Left ventricle myocardium inferior (tissue), 1 donor: Measurements from ENCODE around the gene ZNF22. TPM values are rescaled to one million over a fixed set of nuclear protein-coding genes. Genes with fewer than 3 reads are reported as not detected.

Experiments used
- DNase-seq: peaks from one replicate; pipeline ENCODE4 v3.0.0-alpha.2; 2020
- H3K27ac ChIP-seq: fragments of 200-600 bp; replicated peaks from 2 replicates; pipeline ENCODE4 v1.8.0; 2021
- H3K27me3 ChIP-seq: fragments of 200-600 bp; 2 replicates; pipeline ENCODE4 v1.8.0; 2021; ENCODE audit warnings: low read depth
- H3K36me3 ChIP-seq: fragments of 200-600 bp; 2 replicates; pipeline ENCODE4 v1.8.0; 2021
- H3K4me1 ChIP-seq: fragments of 200-600 bp; 2 replicates; pipeline ENCODE4 v1.8.0; 2021
- H3K4me3 ChIP-seq: fragments of 200-600 bp; 2 replicates; pipeline ENCODE4 v1.8.0; 2021; ENCODE audit warnings: mild to moderate bottlenecking, moderate library complexity
- H3K9me3 ChIP-seq: fragments of 200-600 bp; replicated peaks from 2 replicates; pipeline ENCODE4 v1.8.0; 2021
- CTCF ChIP-seq: fragments of 200-600 bp; IDR thresholded peaks from 2 replicates; pipeline ENCODE4 v1.8.0; 2021; ENCODE audit warnings: antibody characterized with exemption, mild to moderate bottlenecking, borderline replicate concordance
- intact Hi-C: fragments of 100-400 bp; cut with micrococcal nuclease; formaldehyde crosslinking; loops from one replicate; pipeline ENCODE4 v1.11.0; 2022
- total RNA-seq: library from RNA; stranded (reverse); fragmentation: NEBNext Ultra II Directional; extraction: Animal tissue kit (Norgen Biotek cat#: 25700); gene quantifications from one replicate; pipeline ENCODE4 v1.2.1, GENCODE V29; 2021
- donor health status: DM: no; HTN: yes; CAD: no; lungs with severe emphysema.

Gene ZNF22
- total RNA-seq, 1 donor from 2014 or later = 14.2 TPM

- H3K4me1 ChIP-seq = peaks cover 95% of the 10 kb centered on the region
- H3K9me3 ChIP-seq = no peaks in the 10 kb centered on the region
- no peak for TF ChIP-seq CTCF
- H3K27me3 ChIP-seq = no peaks in the 10 kb centered on the region
- DNase-seq = no peak
- H3K27ac ChIP-seq = peak overlapping the region; percentile 96
- intact Hi-C loops = loop anchor here (5.0 kb wide), 1 partner anchor 44 kb away; no protein-coding TSS in a partner anchor
- H3K36me3 ChIP-seq = peaks cover 46% of the 10 kb centered on the region
- peak overlapping the region; percentile 90 for H3K4me3 ChIP-seq
Measured at GRCh38 chr10:44976352-44977198, 24.1 kb upstream of the ZNF22 start.

- peaks cover 38% of the 10 kb centered on the region for H3K36me3 ChIP-seq
- intact Hi-C loops = loop anchor here (5.0 kb wide), 1 partner anchor 45 kb away; no protein-coding TSS in a partner anchor
- no peaks in the 10 kb centered on the region for H3K9me3 ChIP-seq
- no peaks in the 10 kb centered on the region for H3K27me3 ChIP-seq
- peak; percentile 24 for TF ChIP-seq CTCF
- DNase-seq = no peak
- H3K4me3 ChIP-seq = peak overlapping the region; percentile 90
- H3K27ac ChIP-seq = peak overlapping the region; percentile 96
- peaks cover 100% of the 10 kb centered on the region for H3K4me1 ChIP-seq
Measured at GRCh38 chr10:44977287-44978212, 23.2 kb upstream of the ZNF22 start.

- Histone ChIP-seq H3K4me1 (peaks cover 100% of the 10 kb centered on the region), H3K27me3 (no peaks in the 10 kb centered on the region), H3K9me3 (no peaks in the 10 kb centered on the region), H3K4me3 (peak overlapping the region; percentile 90), H3K36me3 (peaks cover 38% of the 10 kb centered on the region), H3K27ac (peak overlapping the region; percentile 96)
- intact Hi-C loops = loop anchor here (5.0 kb wide), 1 partner anchor 46 kb away; no protein-coding TSS in a partner anchor
- DNase-seq = no peak
- TF ChIP-seq CTCF = no peak
Measured at GRCh38 chr10:44978213-44978569, 22.5 kb upstream of the ZNF22 start.

GRCh38 chr10:44978570-44979280 lies 22.0 kb upstream of the ZNF22 start, which contains the start of gene DEPP1:
Gene DEPP1 (minus strand): TSS chr10:44978809. CDS start chr10:44978030, 779 bp downstream.
- H3K36me3 ChIP-seq = peaks cover 38% of the 10 kb centered on the region
- H3K27me3 ChIP-seq = no peaks in the 10 kb centered on the region
- intact Hi-C loops = loop anchor here (5.0 kb wide), 1 partner anchor 46 kb away; no protein-coding TSS in a partner anchor
- H3K9me3 ChIP-seq = no peaks in the 10 kb centered on the region
- H3K4me1 ChIP-seq = peaks cover 100% of the 10 kb centered on the region
- H3K4me3 ChIP-seq = peak within 1 kb of the TSS; percentile 90
- peak; percentile 51 for TF ChIP-seq CTCF
- DNase-seq = peak; percentile 92
- H3K27ac ChIP-seq = peak within 1 kb of the TSS; percentile 96
